D721Med (cell line): ENCODE measurements around the gene TRABD.

Experiments used
- DNase-seq: peaks from one replicate; pipeline ENCODE4 v3.0.0; 2011; ENCODE audit warnings: low spot score; ENCODE audit not compliant: insufficient read length
- FAIRE-seq: peaks from 2 replicates; lab custom pipeline; 2011; peaks lifted over from hg19 to GRCh38; lab: Jason Lieb, UNC
- CTCF ChIP-seq: IDR thresholded peaks from 2 replicates; pipeline ENCODE4 v1.5.1; 2012; ENCODE audit warnings: mild to moderate bottlenecking, control low read depth; ENCODE audit not compliant: insufficient read depth; ENCODE audit errors: missing control alignments

TRABD gene

GRCh38 chr22:50210378-50211139, 24.8 kb downstream of the TRABD start:
- FAIRE-seq: no peak
- DNase-seq: no peak
- no peak for TF ChIP-seq CTCF

- TF ChIP-seq CTCF: no peak
- no peak for FAIRE-seq
- no peak for DNase-seq
Observed at GRCh38 chr22:50211147-50211546, 25.4 kb downstream of the TRABD start.

- TF ChIP-seq CTCF: no peak
- FAIRE-seq (no peak), DNase-seq (no peak)
Observed at GRCh38 chr22:50213263-50213662, 27.6 kb downstream of the TRABD start.

GRCh38 chr22:50215297-50216054, 29.8 kb downstream of the TRABD start:
- FAIRE-seq (no peak), DNase-seq (no peak)
- TF ChIP-seq CTCF: no peak

GRCh38 chr22:50216055-50216683, 30.5 kb downstream of the TRABD start:
- no peak for TF ChIP-seq CTCF
- FAIRE-seq (no peak), DNase-seq (no peak)

GRCh38 chr22:50216684-50217520, 31.2 kb downstream of the TRABD start:
- no peak for TF ChIP-seq CTCF
- FAIRE-seq (no peak), DNase-seq (no peak)
